ENCODE measurements around the gene MRAS. TPM values are rescaled to one million over a fixed set of nuclear protein-coding genes. Genes with fewer than 3 reads are reported as not detected.

MRAS gene
- total and polyA plus RNA-seq, 2 of the 4 experiments (the other 2 are of a cell fraction) = 59.3 to 60.6 TPM

- no peak overlapping the region for H3K27ac ChIP-seq (ENCODE audit: insufficient read depth, low read length)
- POLR2A ChIA-PET (ENCODE audit: unreplicated experiment) = no interaction called here
Measured at GRCh38 chr3:138405486-138405885, 57.1 kb downstream of the MRAS start.

More at GRCh38 chr3:138405486-138405885, 57.1 kb downstream of the MRAS start:
- Histone ChIP-seq H3K56ac (ENCODE audit: extremely low read depth, insufficient read depth, low read length) (no peak overlapping the region), H4K8ac (ENCODE audit: low read depth in 2 of 2, low read length in 2 of 2) (no peak overlapping the region), H3K4me3 (ENCODE audit: insufficient read depth, low read depth, low read length) (no peak overlapping the region), H4K91ac (ENCODE audit: insufficient read depth, low read depth, low read length) (no peak overlapping the region), H2BK120ac (ENCODE audit: low read depth, low read length) (no peak overlapping the region), H3K4me2 (ENCODE audit: low read depth, low read length) (no peak overlapping the region), H3K14ac (replicated peaks; ENCODE audit: low read depth, low read length) (no peak overlapping the region), H2AFZ (replicated peaks; ENCODE audit: low read length, poor library complexity) (no peak overlapping the region), H2BK5ac (ENCODE audit: low read depth, low read length, poor library complexity, severe bottlenecking) (no peak overlapping the region), H3K36me3 (ENCODE audit: control insufficient read depth, insufficient read depth, low read length) (peaks cover 31% of the 10 kb centered on the region), H3K79me1 (ENCODE audit: low read depth in 1 of 2, low read length in 2 of 2) (no peaks in the 10 kb centered on the region), H3K9ac (ENCODE audit: low read depth, low read length) (no peak overlapping the region), H4K5ac (ENCODE audit: low read depth, low read length) (no peak overlapping the region), H3K27me3 (ENCODE audit: control insufficient read depth, insufficient read depth, low read length) (no peaks in the 10 kb centered on the region), H2BK15ac (ENCODE audit: low read depth, low read length) (no peak overlapping the region), H2AK5ac (ENCODE audit: low read depth, low read length) (no peak overlapping the region), H3K23ac (ENCODE audit: low read depth, low read length) (no peak overlapping the region), H2AK9ac (replicated peaks; ENCODE audit: low read depth, low read length, poor library complexity) (no peak overlapping the region), H3K4ac (ENCODE audit: low read depth, low read length) (no peak overlapping the region), H3K18ac (ENCODE audit: low read depth, low read length) (no peak overlapping the region), H3K9me3 (ENCODE audit: control insufficient read depth, insufficient read depth, low read length) (no peaks in the 10 kb centered on the region), H3K9me1 (ENCODE audit: insufficient read depth, low read length) (peaks cover 9% of the 10 kb centered on the region), H3K4me1 (ENCODE audit: control insufficient read depth, insufficient read depth, low read length) (no peaks in the 10 kb centered on the region), H4K20me1 (ENCODE audit: insufficient read depth, low read length) (no peaks in the 10 kb centered on the region), H2BK20ac (ENCODE audit: low read depth, low read length) (no peak overlapping the region)
- CTCF ChIA-PET = no interaction called here
- no peak for ATAC-seq (ENCODE audit: low read depth)
- DNase-seq = no peak
- intact Hi-C loops (cut with micrococcal nuclease) = no loop called here
- WGBS, 2 experiments (ENCODE audit: extremely low coverage in 2 of 2, insufficient read length in 1 of 2) = no CpG with 5 or more reads among the region's 5 CpGs
- in situ Hi-C loops (cut with MboI; ENCODE audit: low sequenced_read_pairs) = no loop called here
- TF ChIP-seq BHLHE40 (IDR thresholded peaks at IDR 0.05; ENCODE audit: low read depth, low read length) (no peak), CEBPB (IDR thresholded peaks at IDR 0.05; ENCODE audit: low read depth, low read length) (no peak), ELK1 (IDR thresholded peaks at IDR 0.05; ENCODE audit: borderline replicate concordance, low read depth, low read length) (no peak), CTCF (conservative IDR thresholded peaks at IDR 0.05; ENCODE audit: low read depth, low read length) (no peak), NFE2L2 (IDR thresholded peaks at IDR 0.05; ENCODE audit: low read depth, low read length) (no peak), RAD21 (IDR thresholded peaks at IDR 0.05; ENCODE audit: low read length) (no peak), CHD1 (IDR thresholded peaks at IDR 0.05; ENCODE audit: low read depth, low read length) (no peak)
- BruUV-seq (replicated peaks) = no TSS peak
- dilution Hi-C loops (cut with HindIII; ENCODE audit: low sequenced_read_pairs, unreplicated experiment) = no loop called here
